ENCODE measurements around the gene TMED10.
"Not testable (repeated sequence)": the region's sequence is repeated elsewhere in the genome, so short reads cannot be mapped to it uniquely, and the experiment has no call there.

The TMED10 gene

DNA sequence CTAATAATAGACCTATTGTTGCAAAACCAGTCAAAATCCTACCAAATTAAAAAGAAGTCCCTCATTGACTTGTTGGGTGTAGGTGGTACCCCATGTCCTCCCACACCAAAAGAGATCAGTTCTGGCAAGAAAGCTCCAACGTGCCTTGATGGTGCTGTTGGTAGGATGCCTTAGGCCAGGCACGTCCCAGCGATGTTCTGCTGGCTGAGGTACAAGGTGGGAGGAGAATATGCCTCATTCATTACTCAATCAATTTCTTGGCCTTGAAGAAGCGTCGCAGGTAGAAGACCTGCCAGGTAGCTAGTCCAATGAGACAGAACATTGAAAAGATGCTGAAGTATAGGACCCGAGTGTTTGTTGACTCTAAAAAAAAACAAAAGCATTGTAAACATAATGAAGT, 41.8 kb downstream of the TMED10 start:
- H3K4me3 ChIP-seq (replicated peaks; ENCODE audit: low read depth, low read length) = no peak overlapping the region

DNA sequence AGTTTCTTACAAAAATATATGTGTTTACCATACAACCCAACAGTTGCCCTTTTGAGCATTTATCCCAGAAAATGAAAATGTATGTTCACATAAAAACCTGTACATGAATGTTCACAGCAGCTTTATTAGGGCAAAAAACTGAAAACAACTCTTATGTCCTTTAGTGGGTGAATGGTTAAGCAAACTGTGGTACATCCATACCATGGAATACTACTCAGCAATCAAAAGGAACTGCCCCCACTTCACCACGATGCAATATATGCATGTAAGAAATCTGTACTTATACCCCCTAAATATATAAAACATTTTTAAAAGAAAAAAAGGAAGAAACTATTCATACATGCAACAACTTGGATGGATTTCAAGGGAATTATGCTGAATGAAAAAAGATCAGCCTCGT, 42.8 kb downstream of the TMED10 start:
- Histone ChIP-seq H3K4me3 (replicated peaks; ENCODE audit: low read depth, low read length) (no peak overlapping the region), H3K36me3 (ENCODE audit: control insufficient read depth, insufficient read depth, low read length) (peaks cover 4% of the 10 kb centered on the region), H3K27me3 (replicated peaks; ENCODE audit: control insufficient read depth, insufficient read depth, low read length) (no peaks in the 10 kb centered on the region)
- TF ChIP-seq, protein P1, sequence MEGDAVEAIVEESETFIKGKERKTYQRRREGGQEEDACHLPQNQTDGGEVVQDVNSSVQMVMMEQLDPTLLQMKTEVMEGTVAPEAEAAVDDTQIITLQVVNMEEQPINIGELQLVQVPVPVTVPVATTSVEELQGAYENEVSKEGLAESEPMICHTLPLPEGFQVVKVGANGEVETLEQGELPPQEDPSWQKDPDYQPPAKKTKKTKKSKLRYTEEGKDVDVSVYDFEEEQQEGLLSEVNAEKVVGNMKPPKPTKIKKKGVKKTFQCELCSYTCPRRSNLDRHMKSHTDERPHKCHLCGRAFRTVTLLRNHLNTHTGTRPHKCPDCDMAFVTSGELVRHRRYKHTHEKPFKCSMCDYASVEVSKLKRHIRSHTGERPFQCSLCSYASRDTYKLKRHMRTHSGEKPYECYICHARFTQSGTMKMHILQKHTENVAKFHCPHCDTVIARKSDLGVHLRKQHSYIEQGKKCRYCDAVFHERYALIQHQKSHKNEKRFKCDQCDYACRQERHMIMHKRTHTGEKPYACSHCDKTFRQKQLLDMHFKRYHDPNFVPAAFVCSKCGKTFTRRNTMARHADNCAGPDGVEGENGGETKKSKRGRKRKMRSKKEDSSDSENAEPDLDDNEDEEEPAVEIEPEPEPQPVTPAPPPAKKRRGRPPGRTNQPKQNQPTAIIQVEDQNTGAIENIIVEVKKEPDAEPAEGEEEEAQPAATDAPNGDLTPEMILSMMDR (IDR thresholded peaks at IDR 0.05; ENCODE audit: insufficient read depth, low read length, poor library complexity, severe bottlenecking) = no peak
- no peak for DNase-seq (ENCODE audit: extremely low read depth, insufficient read length)

More for the DNA sequence above, 41.8 kb downstream of the TMED10 start:
- H3K36me3 ChIP-seq (ENCODE audit: control insufficient read depth, insufficient read depth, low read length) = peaks cover 4% of the 10 kb centered on the region
- no peak for DNase-seq (ENCODE audit: extremely low read depth, insufficient read length)
- H3K27me3 ChIP-seq (replicated peaks; ENCODE audit: control insufficient read depth, insufficient read depth, low read length) = no peaks in the 10 kb centered on the region
- TF ChIP-seq, protein P1 (IDR thresholded peaks at IDR 0.05; ENCODE audit: insufficient read depth, low read length, poor library complexity, severe bottlenecking) = no peak

DNA sequence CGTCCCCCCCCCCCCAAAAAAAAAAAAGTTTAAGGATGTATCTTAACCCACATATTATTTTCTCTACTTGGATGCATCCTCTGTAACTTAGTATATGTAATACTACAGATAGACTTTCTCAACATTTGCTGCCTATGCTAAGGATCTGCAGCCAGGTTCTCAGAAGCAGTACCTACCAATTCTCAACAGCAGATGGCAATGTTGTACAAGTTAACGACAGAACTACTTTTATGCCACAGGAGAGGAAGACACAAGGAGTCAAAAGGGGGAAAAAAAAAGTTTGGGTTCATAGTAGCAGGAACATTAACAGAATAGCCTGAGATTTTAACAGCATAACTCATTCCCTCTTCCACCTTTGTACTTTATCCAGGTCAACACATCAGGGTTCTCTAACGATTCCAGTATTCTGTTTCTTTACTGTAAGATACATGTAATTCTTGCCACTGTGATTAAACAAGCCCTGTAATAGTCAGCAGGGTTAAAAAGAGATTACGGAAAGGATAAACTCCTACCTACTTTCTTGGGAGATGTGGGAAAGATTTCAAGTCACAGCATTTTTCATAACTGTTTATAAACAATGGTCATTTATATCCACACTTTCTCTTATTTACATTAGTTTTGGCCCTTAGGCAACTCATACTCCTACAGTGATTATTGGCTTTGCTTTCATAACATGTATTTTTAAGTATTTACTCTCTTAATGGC, 43.9 kb downstream of the TMED10 start:
- DNase-seq (ENCODE audit: extremely low read depth, insufficient read length) = peak; percentile 29
- H3K36me3 ChIP-seq (ENCODE audit: control insufficient read depth, insufficient read depth, low read length) = peaks cover 4% of the 10 kb centered on the region
- no peak overlapping the region for H3K4me3 ChIP-seq (replicated peaks; ENCODE audit: low read depth, low read length)
- no peaks in the 10 kb centered on the region for H3K27me3 ChIP-seq (replicated peaks; ENCODE audit: control insufficient read depth, insufficient read depth, low read length)
- TF ChIP-seq, protein P1 (IDR thresholded peaks at IDR 0.05; ENCODE audit: insufficient read depth, low read length, poor library complexity, severe bottlenecking) = peak; percentile 52

DNA sequence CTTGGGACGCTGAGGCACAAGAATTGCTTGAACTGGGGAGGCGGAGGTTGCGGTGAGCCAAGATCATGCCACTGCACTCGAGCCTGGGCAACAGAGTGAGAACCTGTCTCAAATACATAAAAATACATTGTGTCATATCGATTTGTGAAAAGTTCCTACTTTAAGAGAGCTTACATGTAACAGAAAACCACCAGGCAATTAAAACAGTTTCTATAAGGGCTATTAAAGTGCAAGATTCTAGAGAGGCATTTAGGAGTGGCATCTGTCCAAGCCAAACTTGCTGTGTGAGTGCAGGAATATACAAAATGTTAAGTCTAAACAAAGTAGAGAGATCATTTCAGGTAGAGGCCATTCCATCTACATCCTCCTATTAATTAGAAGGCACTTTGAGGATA, 47.8 kb downstream of the TMED10 start:
- no peak overlapping the region for H3K4me3 ChIP-seq (replicated peaks; ENCODE audit: low read depth, low read length)
- TF ChIP-seq, protein P1 (IDR thresholded peaks at IDR 0.05; ENCODE audit: insufficient read depth, low read length, poor library complexity, severe bottlenecking) = no peak
- DNase-seq (ENCODE audit: extremely low read depth, insufficient read length) = no peak
- H3K27me3 ChIP-seq (replicated peaks; ENCODE audit: control insufficient read depth, insufficient read depth, low read length) = no peaks in the 10 kb centered on the region
- H3K36me3 ChIP-seq (ENCODE audit: control insufficient read depth, insufficient read depth, low read length) = no peaks in the 10 kb centered on the region; the same call in 1 of the 2 replicates

DNA sequence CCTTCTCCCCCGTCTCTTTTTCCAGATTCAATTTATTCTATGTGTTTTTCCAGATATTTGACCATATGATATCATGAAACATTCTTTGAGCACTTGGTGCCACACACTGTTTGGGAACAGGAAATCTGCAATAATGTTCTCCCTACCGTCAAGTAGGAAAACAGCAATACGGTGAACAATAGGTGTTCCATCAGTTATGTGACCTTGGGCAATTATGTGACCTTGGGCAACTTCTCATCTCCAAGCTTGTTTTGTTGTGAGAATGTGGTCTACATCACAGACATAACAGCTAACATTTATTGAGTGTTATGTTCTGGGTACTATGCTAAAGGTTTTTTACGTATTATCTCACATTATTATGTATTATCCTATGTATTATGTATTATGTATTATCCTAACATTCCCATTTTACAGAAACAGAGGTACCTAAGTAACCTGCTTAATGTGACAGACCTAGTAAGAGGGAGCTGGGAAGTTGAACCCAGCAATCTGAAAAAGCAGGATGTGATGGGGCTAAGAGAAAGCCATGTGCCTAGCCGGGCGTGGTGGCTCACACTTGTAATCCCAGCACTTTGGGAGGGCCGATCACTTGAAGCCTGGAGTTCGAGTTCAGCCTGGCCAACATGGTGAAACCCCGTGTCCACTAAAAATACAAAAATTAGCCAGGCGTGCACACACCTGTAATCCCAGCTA, 48.4 kb downstream of the TMED10 start:
- no peak for DNase-seq (ENCODE audit: extremely low read depth, insufficient read length)
- H3K4me3 ChIP-seq (replicated peaks; ENCODE audit: low read depth, low read length) = peak overlapping the region; percentile 89
- no peaks in the 10 kb centered on the region for H3K27me3 ChIP-seq (replicated peaks; ENCODE audit: control insufficient read depth, insufficient read depth, low read length)
- TF ChIP-seq, protein P1 (IDR thresholded peaks at IDR 0.05; ENCODE audit: insufficient read depth, low read length, poor library complexity, severe bottlenecking) = no peak
- no peaks in the 10 kb centered on the region; the same call in 1 of the 2 replicates for H3K36me3 ChIP-seq (ENCODE audit: control insufficient read depth, insufficient read depth, low read length)

DNA sequence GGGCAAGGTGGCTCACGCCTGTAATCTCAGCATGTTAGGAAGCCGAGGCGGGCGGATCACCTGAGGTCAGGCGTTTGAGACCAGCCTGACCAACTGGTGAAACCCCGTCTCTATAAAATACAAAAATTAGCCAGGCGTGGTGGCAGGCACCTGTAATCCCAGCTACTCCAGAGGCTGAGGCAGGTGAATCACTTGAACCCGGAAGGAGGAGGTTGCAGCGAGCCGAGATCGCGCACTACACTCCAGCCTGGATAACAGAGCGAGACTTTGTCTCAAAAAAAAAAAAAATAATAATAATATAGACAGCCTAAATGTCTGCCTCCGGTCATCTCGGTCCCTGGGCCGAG, 49.0 kb downstream of the TMED10 start:
- H3K36me3 ChIP-seq (ENCODE audit: control insufficient read depth, insufficient read depth, low read length) = not testable (repeated sequence)

More for the DNA sequence above, 49.0 kb downstream of the TMED10 start:
- peak overlapping the region; percentile 89 for H3K4me3 ChIP-seq (replicated peaks; ENCODE audit: low read depth, low read length)
- not testable (repeated sequence) for H3K27me3 ChIP-seq (replicated peaks; ENCODE audit: control insufficient read depth, insufficient read depth, low read length); DNase-seq (ENCODE audit: extremely low read depth, insufficient read length)

All from GM06990 (cell line).